Measurements from ENCODE around the gene SSPN. TPM values are rescaled to one million over a fixed set of nuclear protein-coding genes. Genes with fewer than 3 reads are reported as not detected.

The SSPN gene
- total RNA-seq, 1 experiment from 2014 or later = 0.17 TPM

DNA sequence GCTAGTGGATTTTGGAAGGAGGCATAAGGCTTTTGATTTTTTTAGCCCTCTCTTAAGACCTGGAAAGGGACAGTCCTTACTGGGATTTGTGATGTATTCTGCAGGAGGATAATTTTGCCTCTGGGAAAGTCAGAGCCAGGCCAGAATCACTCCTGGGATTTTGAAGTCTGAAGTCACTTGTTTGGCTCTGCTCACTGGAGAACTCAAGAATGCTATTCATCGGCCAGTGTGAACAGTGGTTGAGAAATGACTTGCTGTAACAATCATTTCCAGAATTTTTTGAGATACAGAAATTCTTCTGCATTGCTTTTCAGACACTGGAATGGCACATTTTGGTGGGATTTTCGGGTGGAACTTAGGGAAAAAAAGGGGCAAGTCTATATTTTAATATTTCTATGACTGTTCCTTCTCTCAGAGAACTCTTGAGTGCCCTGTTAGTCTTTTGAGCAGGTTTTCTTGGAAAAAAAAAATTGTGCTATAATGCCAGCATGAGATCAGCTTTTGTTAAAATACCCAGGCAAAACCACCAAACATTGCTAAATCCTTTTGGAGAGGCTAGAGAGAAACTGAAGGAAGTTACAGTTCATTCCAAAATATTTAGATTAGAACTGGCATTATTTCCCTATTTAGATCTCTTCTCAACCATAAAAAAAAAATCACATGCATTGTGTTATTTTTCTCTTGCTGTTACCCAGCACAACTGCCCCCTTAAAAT lies 44.5 kb upstream of the SSPN start:
- DNase-seq (ENCODE audit: low read depth, low spot score) (no peak), ATAC-seq (no peak)
- H3K36me3 ChIP-seq (ENCODE audit: control insufficient read depth in 1 of 2, insufficient read depth in 2 of 2, low read length in 2 of 2) = no peaks in the 10 kb centered on the region
- intact Hi-C loops (cut with micrococcal nuclease) = no loop called here
- no peaks in the 10 kb centered on the region for H3K79me2 ChIP-seq (ENCODE audit: insufficient read depth, low read length)
- H3K4me3 ChIP-seq (replicated peaks in 1 of 2; ENCODE audit: low read depth in 1 of 2, low read length in 2 of 2) = no peak overlapping the region
- no peak overlapping the region for H3K4me2 ChIP-seq (ENCODE audit: low read length)
- H3K27ac ChIP-seq (ENCODE audit: low read depth, low read length) = no peak overlapping the region
- no peak for TF ChIP-seq CEBPB (IDR thresholded peaks at IDR 0.05; ENCODE audit: low read depth)
- TF ChIP-seq ZFX (IDR thresholded peaks at IDR 0.05) = no peak
- TF ChIP-seq, protein P1, sequence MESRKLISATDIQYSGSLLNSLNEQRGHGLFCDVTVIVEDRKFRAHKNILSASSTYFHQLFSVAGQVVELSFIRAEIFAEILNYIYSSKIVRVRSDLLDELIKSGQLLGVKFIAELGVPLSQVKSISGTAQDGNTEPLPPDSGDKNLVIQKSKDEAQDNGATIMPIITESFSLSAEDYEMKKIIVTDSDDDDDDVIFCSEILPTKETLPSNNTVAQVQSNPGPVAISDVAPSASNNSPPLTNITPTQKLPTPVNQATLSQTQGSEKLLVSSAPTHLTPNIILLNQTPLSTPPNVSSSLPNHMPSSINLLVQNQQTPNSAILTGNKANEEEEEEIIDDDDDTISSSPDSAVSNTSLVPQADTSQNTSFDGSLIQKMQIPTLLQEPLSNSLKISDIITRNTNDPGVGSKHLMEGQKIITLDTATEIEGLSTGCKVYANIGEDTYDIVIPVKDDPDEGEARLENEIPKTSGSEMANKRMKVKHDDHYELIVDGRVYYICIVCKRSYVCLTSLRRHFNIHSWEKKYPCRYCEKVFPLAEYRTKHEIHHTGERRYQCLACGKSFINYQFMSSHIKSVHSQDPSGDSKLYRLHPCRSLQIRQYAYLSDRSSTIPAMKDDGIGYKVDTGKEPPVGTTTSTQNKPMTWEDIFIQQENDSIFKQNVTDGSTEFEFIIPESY (IDR thresholded peaks at IDR 0.05; ENCODE audit: extremely low read depth, insufficient replicate concordance, low read length) = no peak
- no peak for TF ChIP-seq SRF (IDR thresholded peaks at IDR 0.05; ENCODE audit: low read depth)
- no peak for TF ChIP-seq POLR2AphosphoS5 (IDR thresholded peaks at IDR 0.05; ENCODE audit: low read depth, low read length)
- no peak for TF ChIP-seq TCF7L2 (IDR thresholded peaks at IDR 0.05; ENCODE audit: borderline replicate concordance, extremely low read depth, insufficient read depth, insufficient read length)
- no peak for TF ChIP-seq SIN3A (IDR thresholded peaks at IDR 0.05; ENCODE audit: low read depth)
- no peak for TF ChIP-seq EZH2 (IDR thresholded peaks at IDR 0.05)
- no peak for TF ChIP-seq RAD21 (IDR thresholded peaks at IDR 0.05; ENCODE audit: low read depth)
- no peak for TF ChIP-seq FOSL1 (IDR thresholded peaks at IDR 0.05; ENCODE audit: low read depth)
- TF ChIP-seq, protein P2, sequence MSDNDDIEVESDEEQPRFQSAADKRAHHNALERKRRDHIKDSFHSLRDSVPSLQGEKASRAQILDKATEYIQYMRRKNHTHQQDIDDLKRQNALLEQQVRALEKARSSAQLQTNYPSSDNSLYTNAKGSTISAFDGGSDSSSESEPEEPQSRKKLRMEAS (IDR thresholded peaks at IDR 0.05) = no peak
- TF ChIP-seq, protein P3, sequence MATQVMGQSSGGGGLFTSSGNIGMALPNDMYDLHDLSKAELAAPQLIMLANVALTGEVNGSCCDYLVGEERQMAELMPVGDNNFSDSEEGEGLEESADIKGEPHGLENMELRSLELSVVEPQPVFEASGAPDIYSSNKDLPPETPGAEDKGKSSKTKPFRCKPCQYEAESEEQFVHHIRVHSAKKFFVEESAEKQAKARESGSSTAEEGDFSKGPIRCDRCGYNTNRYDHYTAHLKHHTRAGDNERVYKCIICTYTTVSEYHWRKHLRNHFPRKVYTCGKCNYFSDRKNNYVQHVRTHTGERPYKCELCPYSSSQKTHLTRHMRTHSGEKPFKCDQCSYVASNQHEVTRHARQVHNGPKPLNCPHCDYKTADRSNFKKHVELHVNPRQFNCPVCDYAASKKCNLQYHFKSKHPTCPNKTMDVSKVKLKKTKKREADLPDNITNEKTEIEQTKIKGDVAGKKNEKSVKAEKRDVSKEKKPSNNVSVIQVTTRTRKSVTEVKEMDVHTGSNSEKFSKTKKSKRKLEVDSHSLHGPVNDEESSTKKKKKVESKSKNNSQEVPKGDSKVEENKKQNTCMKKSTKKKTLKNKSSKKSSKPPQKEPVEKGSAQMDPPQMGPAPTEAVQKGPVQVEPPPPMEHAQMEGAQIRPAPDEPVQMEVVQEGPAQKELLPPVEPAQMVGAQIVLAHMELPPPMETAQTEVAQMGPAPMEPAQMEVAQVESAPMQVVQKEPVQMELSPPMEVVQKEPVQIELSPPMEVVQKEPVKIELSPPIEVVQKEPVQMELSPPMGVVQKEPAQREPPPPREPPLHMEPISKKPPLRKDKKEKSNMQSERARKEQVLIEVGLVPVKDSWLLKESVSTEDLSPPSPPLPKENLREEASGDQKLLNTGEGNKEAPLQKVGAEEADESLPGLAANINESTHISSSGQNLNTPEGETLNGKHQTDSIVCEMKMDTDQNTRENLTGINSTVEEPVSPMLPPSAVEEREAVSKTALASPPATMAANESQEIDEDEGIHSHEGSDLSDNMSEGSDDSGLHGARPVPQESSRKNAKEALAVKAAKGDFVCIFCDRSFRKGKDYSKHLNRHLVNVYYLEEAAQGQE (IDR thresholded peaks at IDR 0.05; ENCODE audit: low read depth) = no peak
- TF ChIP-seq ZNF274 (IDR thresholded peaks at IDR 0.05; ENCODE audit: low read depth, low read length) = no peak
- H3K9me2 ChIP-seq (ENCODE audit: insufficient read depth) = no peaks in the 10 kb centered on the region
- peaks cover 15 to 26% of the 10 kb centered on the region in 2 experiments for H3K4me1 ChIP-seq (ENCODE audit: control insufficient read depth in 1 of 2, insufficient read depth in 2 of 2, low read length in 2 of 2)
- RAD21 ChIA-PET (ENCODE audit: low non-redundant PET in 1 of 2, low total read pairs in 2 of 2, uncharacterized antibody in 2 of 2, unreplicated experiment in 2 of 2) = no interaction called here
- no peaks in the 10 kb centered on the region for H3K27me3 ChIP-seq (ENCODE audit: insufficient read depth, low read length)
- H4K20me1 ChIP-seq (ENCODE audit: insufficient read depth) = no peaks in the 10 kb centered on the region
- CTCF ChIA-PET = no interaction called here
- H3K9ac ChIP-seq (ENCODE audit: low read length) = no peak overlapping the region
- H3K9me3 ChIP-seq (ENCODE audit: control insufficient read depth in 1 of 2, insufficient read depth in 1 of 2, low read depth in 1 of 2, low read length in 2 of 2) = no peaks in the 10 kb centered on the region
- no peak overlapping the region for H2AFZ ChIP-seq (ENCODE audit: low read depth, low read length, poor library complexity, severe bottlenecking)
- BruUV-seq (replicated peaks) = no TSS peak
- POLR2A ChIA-PET = no interaction called here

Measured in HCT116 (cell line).